IMR-90 (cell line): ENCODE results near the gene ZDHHC16. TPM values are rescaled to one million over a fixed set of nuclear protein-coding genes. Genes with fewer than 3 reads are reported as not detected.

ENCODE experiments used
- ATAC-seq: fragments of 200-7000 bp; cut with Tn5 transposase; 2 replicates; pipeline ENCODE4 v1.9.1; 2020; ENCODE audit warnings: low read depth, mild to moderate bottlenecking, moderate library complexity
- BruUV-seq: library from RNA; stranded (reverse); fragments of 400-500 nt; replicated peaks from 2 replicates; lab custom pipeline; 2021; lab: Mats Ljungman, UMichigan
- CTCF ChIA-PET: fragments of 300-600 bp; formaldehyde crosslinking; extraction: SDS; loops from one replicate; lab custom pipeline; 2021; ENCODE audit warnings: antibody characterized with exemption; lab: Yijun Ruan, JAX
- POLR2A ChIA-PET: fragments of 300-600 bp; sonication (Branson Sonifier 250); formaldehyde crosslinking; loops from one replicate; lab custom pipeline; 2022; ENCODE audit warnings: antibody characterized with exemption; ENCODE audit not compliant: unreplicated experiment; lab: Charles Lee
- DNase-seq: peaks from one replicate; pipeline ENCODE4 v3.0.0; 2013
- H2AFZ ChIP-seq: replicated peaks from 2 replicates; pipeline ENCODE3; 2013; ENCODE audit warnings: low read length, mild to moderate bottlenecking; ENCODE audit not compliant: poor library complexity
- H2AK5ac ChIP-seq: 2 replicates; pipeline ENCODE4 v1.6.1; 2013; ENCODE audit warnings: low read depth, low read length, inconsistent platforms
- H2AK9ac ChIP-seq: replicated peaks from 2 replicates; pipeline ENCODE3; 2013; ENCODE audit warnings: mild to moderate bottlenecking, low read depth, low read length, moderate library complexity; ENCODE audit not compliant: poor library complexity
- H2BK120ac ChIP-seq: 2 replicates; pipeline ENCODE4 v1.6.1; 2013; ENCODE audit warnings: low read depth, low read length, inconsistent platforms
- H2BK15ac ChIP-seq: 3 replicates; pipeline ENCODE4 v1.6.1; 2013; ENCODE audit warnings: low read depth, low read length, inconsistent platforms
- H2BK20ac ChIP-seq: 2 replicates; pipeline ENCODE4 v1.6.1; 2013; ENCODE audit warnings: low read depth, mild to moderate bottlenecking, inconsistent platforms, low read length, moderate library complexity
- H2BK5ac ChIP-seq: 2 replicates; pipeline ENCODE4 v1.6.1; 2013; ENCODE audit warnings: mild to moderate bottlenecking, low read depth, low read length, inconsistent platforms; ENCODE audit not compliant: poor library complexity, severe bottlenecking
- H3K14ac ChIP-seq: replicated peaks from 2 replicates; pipeline ENCODE4 v1.6.1; 2013; ENCODE audit warnings: low read depth, low read length, inconsistent platforms
- H3K18ac ChIP-seq: 2 replicates; pipeline ENCODE4 v1.6.1; 2013; ENCODE audit warnings: low read depth, low read length, control low read depth
- H3K23ac ChIP-seq: 2 replicates; pipeline ENCODE4 v1.6.1; 2013; ENCODE audit warnings: low read depth, low read length, inconsistent platforms
- H3K27ac ChIP-seq: 2 replicates; pipeline ENCODE4 v1.5.1; 2013; ENCODE audit warnings: mild to moderate bottlenecking, control low read depth, low read length; ENCODE audit not compliant: insufficient read depth
- H3K27me3 ChIP-seq: 2 replicates; pipeline ENCODE4 v1.6.1; 2013; ENCODE audit warnings: low read length; ENCODE audit not compliant: control insufficient read depth, insufficient read depth
- H3K36me3 ChIP-seq: 2 replicates; pipeline ENCODE4 v1.6.1; 2013; ENCODE audit warnings: low read length, mixed read lengths; ENCODE audit not compliant: control insufficient read depth, insufficient read depth
- H3K4ac ChIP-seq: 2 replicates; pipeline ENCODE4 v1.6.1; 2013; ENCODE audit warnings: low read depth, low read length, inconsistent platforms
- H3K4me1 ChIP-seq: 2 replicates; pipeline ENCODE4 v1.6.1; 2013; ENCODE audit warnings: low read length, mixed read lengths; ENCODE audit not compliant: control insufficient read depth, insufficient read depth
- H3K4me2 ChIP-seq: 2 replicates; pipeline ENCODE4 v1.6.1; 2013; ENCODE audit warnings: low read depth, mild to moderate bottlenecking, control low read depth, low read length, moderate library complexity
- H3K4me3 ChIP-seq: 2 replicates; pipeline ENCODE4 v1.5.1; 2013; ENCODE audit warnings: low read depth, mild to moderate bottlenecking, control low read depth, low read length, moderate library complexity; ENCODE audit not compliant: insufficient read depth
- H3K56ac ChIP-seq: 2 replicates; pipeline ENCODE4 v1.6.1; 2013; ENCODE audit warnings: low read length, inconsistent platforms; ENCODE audit not compliant: insufficient read depth; ENCODE audit errors: extremely low read depth
- H3K79me1 ChIP-seq, 2 experiments: 2 replicates each; pipeline ENCODE4 v1.6.1; 2013; ENCODE audit warnings: low read length in 2 of 2, inconsistent platforms in 1 of 2, low read depth in 1 of 2
- H3K9ac ChIP-seq: 2 replicates; pipeline ENCODE4 v1.6.1; 2013; ENCODE audit warnings: low read depth, low read length, control low read depth
- H3K9me1 ChIP-seq: 2 replicates; pipeline ENCODE4 v1.6.1; 2013; ENCODE audit warnings: low read length, inconsistent platforms; ENCODE audit not compliant: insufficient read depth
- H3K9me3 ChIP-seq: 2 replicates; pipeline ENCODE4 v1.6.1; 2013; ENCODE audit warnings: low read length; ENCODE audit not compliant: control insufficient read depth, insufficient read depth
- H4K20me1 ChIP-seq: 2 replicates; pipeline ENCODE4 v1.6.1; 2013; ENCODE audit warnings: low read length, inconsistent platforms; ENCODE audit not compliant: insufficient read depth
- H4K5ac ChIP-seq: 2 replicates; pipeline ENCODE4 v1.6.1; 2013; ENCODE audit warnings: mild to moderate bottlenecking, low read depth, low read length, control low read depth
- H4K8ac ChIP-seq, 2 experiments: 2 replicates each; pipeline ENCODE4 v1.6.1; 2013; ENCODE audit warnings: low read depth in 2 of 2, low read length in 2 of 2, control low read depth in 1 of 2, inconsistent platforms in 1 of 2
- H4K91ac ChIP-seq: 2 replicates; pipeline ENCODE4 v1.6.1; 2013; ENCODE audit warnings: low read depth, low read length, inconsistent platforms; ENCODE audit not compliant: insufficient read depth
- BHLHE40 ChIP-seq: fragments of 150-350 bp; IDR thresholded peaks from 2 replicates; pipeline ENCODE4 v1.6.1; 2016; ENCODE audit warnings: mild to moderate bottlenecking, low read depth, low read length
- CEBPB ChIP-seq: IDR thresholded peaks from 2 replicates; pipeline ENCODE4 v1.6.1; 2012; ENCODE audit warnings: low read depth, low read length, improper control_type of control experiment
- CHD1 ChIP-seq: IDR thresholded peaks from 2 replicates; pipeline ENCODE4 v1.6.1; 2012; ENCODE audit warnings: low read depth, low read length, improper control_type of control experiment
- CTCF ChIP-seq: conservative IDR thresholded peaks from 2 replicates; pipeline ENCODE4 v1.5.1; 2012; ENCODE audit warnings: mild to moderate bottlenecking, low read depth, low read length, improper control_type of control experiment
- FOS ChIP-seq: fragments of 150-350 bp; IDR thresholded peaks from 2 replicates; pipeline ENCODE4 v1.6.1; 2016; ENCODE audit warnings: low read depth, low read length
- MAFK ChIP-seq: IDR thresholded peaks from 2 replicates; pipeline ENCODE4 v1.6.1; 2012; ENCODE audit warnings: low read depth, low read length, improper control_type of control experiment
- MAZ ChIP-seq: IDR thresholded peaks from 2 replicates; pipeline ENCODE4 v1.6.1; 2012; ENCODE audit warnings: low read depth, mild to moderate bottlenecking, low read length, improper control_type of control experiment, moderate library complexity, borderline replicate concordance
- MXI1 ChIP-seq: IDR thresholded peaks from 2 replicates; pipeline ENCODE4 v1.6.1; 2012; ENCODE audit warnings: low read depth, mild to moderate bottlenecking, low read length, moderate library complexity, borderline replicate concordance
- NFE2L2 ChIP-seq: fragments of 150-350 bp; IDR thresholded peaks from 2 replicates; pipeline ENCODE4 v1.6.1; 2016; ENCODE audit warnings: low read depth, mild to moderate bottlenecking, low read length
- POLR2A ChIP-seq: IDR thresholded peaks from 2 replicates; pipeline ENCODE4 v1.6.1; 2012; ENCODE audit warnings: mild to moderate bottlenecking, low read depth, low read length
- RAD21 ChIP-seq: IDR thresholded peaks from 2 replicates; pipeline ENCODE4 v1.6.1; 2012; ENCODE audit warnings: low read length, improper control_type of control experiment
- RCOR1 ChIP-seq: IDR thresholded peaks from 2 replicates; pipeline ENCODE4 v1.6.1; 2012; ENCODE audit warnings: mild to moderate bottlenecking, low read length, improper control_type of control experiment; ENCODE audit not compliant: insufficient replicate concordance
- RFX5 ChIP-seq: IDR thresholded peaks from 2 replicates; pipeline ENCODE4 v1.8.0; 2012; ENCODE audit warnings: low read depth, mild to moderate bottlenecking, low read length, moderate library complexity
- SMC3 ChIP-seq: fragments of 150-350 bp; IDR thresholded peaks from 2 replicates; pipeline ENCODE4 v1.6.1; 2016; ENCODE audit warnings: low read depth, mild to moderate bottlenecking, antibody characterized with exemption, low read length, moderate library complexity
- USF2 ChIP-seq: fragments of 150-350 bp; IDR thresholded peaks from 2 replicates; pipeline ENCODE4 v1.6.1; 2017; ENCODE audit warnings: mild to moderate bottlenecking, antibody characterized with exemption, low read length, low read depth
- WGBS, 2 experiments: methylation state at CpG; one replicate each; pipeline versions ENCODE4 v1.1.5 to v1.1.7; 2013; ENCODE audit warnings: missing lambda C conversion rate in 2 of 2; ENCODE audit not compliant: insufficient read length in 1 of 2; ENCODE audit errors: extremely low coverage in 2 of 2; 5-methylcytosine and 5-hydroxymethylcytosine counted together
- dilution Hi-C: fragments of 300-500 bp; cut with HindIII; formaldehyde crosslinking; loops from one replicate; pipeline ENCODE4 v1.14.3; 2018; ENCODE audit warnings: low sequenced_read_pairs; ENCODE audit not compliant: unreplicated experiment
- in situ Hi-C: fragments of 300-500 bp; cut with MboI; formaldehyde crosslinking; loops from 3 replicates; pipeline ENCODE4 v1.14.3; 2019; ENCODE audit warnings: low sequenced_read_pairs, inconsistent platforms, mixed read lengths
- intact Hi-C: fragments of 100-400 bp; cut with micrococcal nuclease; formaldehyde crosslinking; loops from 2 replicates; pipeline ENCODE4 v1.10.0; 2022
- polyA plus RNA-seq, 3 experiments: library from polyadenylated mRNA; depleted of rRNA; stranded (reverse); fragments of >200 nt; gene quantifications; 2 replicates each; pipeline ENCODE4 v1.2.3, GENCODE V29; 2012; ENCODE audit warnings: low replicate concordance in 1 of 3
- total RNA-seq: library from RNA; depleted of rRNA; stranded (reverse); fragments of >200 nt; gene quantifications from 2 replicates; pipeline ENCODE4 v1.2.3, GENCODE V29; 2012
- TF ChIP-seq, protein P1 (sequence below): fragments of 150-350 bp; IDR thresholded peaks from 2 replicates; pipeline ENCODE4 v1.6.1; 2016; ENCODE audit warnings: low read depth, mild to moderate bottlenecking, low read length, moderate library complexity, borderline replicate concordance

Gene ZDHHC16
- total and polyA plus RNA-seq, 2 of the 4 experiments (the other 2 are of a cell fraction), result 54.7 to 64.0 TPM

- H3K23ac ChIP-seq, result no peak overlapping the region
- H4K5ac ChIP-seq, result no peak overlapping the region
- H2BK20ac ChIP-seq, result no peak overlapping the region
- H2AK9ac ChIP-seq, result no peak overlapping the region
- dilution Hi-C loops (no loop called here), in situ Hi-C loops (no loop called here), intact Hi-C loops (no loop called here)
- H3K4me2 ChIP-seq, result no peak overlapping the region
- ATAC-seq (no peak), DNase-seq (no peak)
- H2AFZ ChIP-seq, result no peak overlapping the region
- TF ChIP-seq RCOR1, result no peak
- TF ChIP-seq USF2, result no peak
- TF ChIP-seq, protein P1, sequence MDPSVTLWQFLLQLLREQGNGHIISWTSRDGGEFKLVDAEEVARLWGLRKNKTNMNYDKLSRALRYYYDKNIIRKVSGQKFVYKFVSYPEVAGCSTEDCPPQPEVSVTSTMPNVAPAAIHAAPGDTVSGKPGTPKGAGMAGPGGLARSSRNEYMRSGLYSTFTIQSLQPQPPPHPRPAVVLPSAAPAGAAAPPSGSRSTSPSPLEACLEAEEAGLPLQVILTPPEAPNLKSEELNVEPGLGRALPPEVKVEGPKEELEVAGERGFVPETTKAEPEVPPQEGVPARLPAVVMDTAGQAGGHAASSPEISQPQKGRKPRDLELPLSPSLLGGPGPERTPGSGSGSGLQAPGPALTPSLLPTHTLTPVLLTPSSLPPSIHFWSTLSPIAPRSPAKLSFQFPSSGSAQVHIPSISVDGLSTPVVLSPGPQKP, result no peak
- no peak for TF ChIP-seq SMC3
- no peak for TF ChIP-seq MXI1
- TF ChIP-seq NFE2L2, result no peak
- TF ChIP-seq BHLHE40, result no peak
- TF ChIP-seq MAFK, result no peak
- no peak for TF ChIP-seq RFX5
- TF ChIP-seq CTCF, result no peak
- TF ChIP-seq FOS, result no peak
- no peak for TF ChIP-seq MAZ
- TF ChIP-seq CEBPB, result no peak
- TF ChIP-seq POLR2A, result no peak
- no peak for TF ChIP-seq CHD1
- TF ChIP-seq RAD21, result no peak
- POLR2A ChIA-PET, result no interaction called here
- no peak overlapping the region for H3K56ac ChIP-seq
- CTCF ChIA-PET, result no interaction called here
- no peak overlapping the region for H3K4me3 ChIP-seq
- no peak overlapping the region for H2BK120ac ChIP-seq
- no peak overlapping the region for H4K8ac ChIP-seq
- H2BK15ac ChIP-seq, result no peak overlapping the region
- H2BK5ac ChIP-seq, result no peak overlapping the region
- no peak overlapping the region for H3K18ac ChIP-seq
- peaks cover 50% of the 10 kb centered on the region for H4K20me1 ChIP-seq
- H3K9ac ChIP-seq, result no peak overlapping the region
- H2AK5ac ChIP-seq, result no peak overlapping the region
- peaks cover 5% of the 10 kb centered on the region; the same call in 1 of the 2 replicates for H3K4me1 ChIP-seq
- no peaks in the 10 kb centered on the region for H3K27me3 ChIP-seq
- H3K9me1 ChIP-seq, result peaks cover 23% of the 10 kb centered on the region
- WGBS, 2 experiments, result 98% methylated on average over 6 of the region's 17 CpGs; no CpG with 5 or more reads in 1 of the 2 experiments
- no peak overlapping the region for H3K14ac ChIP-seq
- no peak overlapping the region for H3K4ac ChIP-seq
- H3K36me3 ChIP-seq, result peaks cover 50% of the 10 kb centered on the region
- H3K79me1 ChIP-seq, result peaks cover 55 to 89% of the 10 kb centered on the region in 2 experiments
- no peaks in the 10 kb centered on the region for H3K9me3 ChIP-seq
- no peak overlapping the region for H3K27ac ChIP-seq
- BruUV-seq, result no TSS peak
- H4K91ac ChIP-seq, result no peak overlapping the region
Observed at GRCh38 chr10:97451605-97452004, 5.6 kb downstream of the ZDHHC16 start.
